Measurements from ENCODE around the gene TRABD2B. TPM values are rescaled to one million over a fixed set of nuclear protein-coding genes. Genes with fewer than 3 reads are reported as not detected.

TRABD2B gene
- total and polyA plus RNA-seq, 2 experiments from 2014 or later, result 1.6 to 2.0 TPM

- TF ChIP-seq ETS1 (IDR thresholded peaks at IDR 0.05) (no peak), CTCF (conservative IDR thresholded peaks at IDR 0.05; ENCODE audit: low read depth in 2 of 2) (no peak), EZH2phosphoT487 (IDR thresholded peaks at IDR 0.05; ENCODE audit: unreplicated experiment) (no peak), ZNF114 (CRISPR knock-in tag; IDR thresholded peaks at IDR 0.05) (no peak), NANOG (IDR thresholded peaks at IDR 0.05; ENCODE audit: borderline replicate concordance) (no peak), CREB1 (CRISPR knock-in tag; IDR thresholded peaks at IDR 0.05; ENCODE audit: low read depth) (no peak), REST (IDR thresholded peaks at IDR 0.05; ENCODE audit: unreplicated experiment) (no peak)
Measured at GRCh38 chr1:48044311-48044710, 47.1 kb upstream of the TRABD2B start (continued).

GRCh38 chr1:48043622-48044021 is 46.4 kb upstream of the TRABD2B start:
- no peaks in the 10 kb centered on the region for H3F3A ChIP-seq (replicated peaks; ENCODE audit: low read depth)
- Mint-ChIP-seq H3K4me3 (no peak overlapping the region), H3K9me3 (no peaks in the 10 kb centered on the region), H3K27me3 (ENCODE audit: insufficient read depth, low read depth, poor library complexity) (peaks cover 10% of the 10 kb centered on the region), H3K4me1 (peaks cover 37% of the 10 kb centered on the region), H3K36me3 (ENCODE audit: low read depth) (no peaks in the 10 kb centered on the region), H3K27ac (no peak overlapping the region)
- no peak overlapping the region for H3K4me3 ChIP-seq
- no peaks in the 10 kb centered on the region for H3K79me2 ChIP-seq (replicated peaks; ENCODE audit: insufficient read depth)
- H3K36me3 ChIP-seq (ENCODE audit: insufficient read depth), result no peaks in the 10 kb centered on the region
- ATAC-seq, result peak; percentile 76
- peaks cover 28% of the 10 kb centered on the region; the same call in 1 of the 2 replicates for H3K4me1 ChIP-seq (ENCODE audit: insufficient read depth)
- TF ChIP-seq ZNF462 (CRISPR knock-in tag; IDR thresholded peaks at IDR 0.05) (peak; percentile 75), NANOG (IDR thresholded peaks at IDR 0.05; ENCODE audit: borderline replicate concordance) (no peak)
- 0 out of 2 replicates have a peak overlapping the region, but pooled peaks have one; percentile 12 for H3K4me2 ChIP-seq
- no peak for DNase-seq (ENCODE audit: low spot score)
- H3K27ac ChIP-seq (ENCODE audit: low read depth), result no peak overlapping the region
- H4K20me1 ChIP-seq (replicated peaks; ENCODE audit: insufficient read depth), result no peaks in the 10 kb centered on the region
- H3K27me3 ChIP-seq (ENCODE audit: insufficient read depth), result no peaks in the 10 kb centered on the region
- no peaks in the 10 kb centered on the region for H3K9me2 ChIP-seq (ENCODE audit: insufficient read depth)
- H2AFZ ChIP-seq, result no peak overlapping the region
